HEK293 (cell line): ENCODE results near the gene ZNF569.
"Not testable (repeated sequence)": the region's sequence is repeated elsewhere in the genome, so short reads cannot be mapped to it uniquely, and the experiment has no call there.

ENCODE experiments used
- CTCF ChIA-PET: fragments of 350-600 bp; formaldehyde crosslinking; extraction: SDS; loops from one replicate; lab custom pipeline; 2021; ENCODE audit warnings: antibody characterized with exemption; lab: Yijun Ruan, JAX
- POLR2A ChIA-PET: fragments of 300-600 bp; formaldehyde crosslinking; extraction: SDS; loops from one replicate; lab custom pipeline; 2020; ENCODE audit warnings: antibody characterized with exemption, inconsistent platforms; lab: Yijun Ruan, JAX
- H3K27ac ChIP-seq: fragments of 200-500 bp; sonication (Bioruptor generic); 2 replicates; pipeline ENCODE4 v1.5.1; 2014; ENCODE audit warnings: low read depth, low read length, control low read depth, inconsistent platforms; ENCODE audit errors: extremely low read depth
- H3K36me3 ChIP-seq, 2 experiments: fragments of 200-500 bp in 1 of 2; sonication (Bioruptor generic) in 1 of 2; 1 replicate in 1 of 2; 2 replicates in 1 of 2; pipeline ENCODE4 v1.5.1; 2014 to 2017; ENCODE audit warnings: inconsistent platforms in 2 of 2, low read length in 2 of 2; ENCODE audit not compliant: control insufficient read depth in 2 of 2, insufficient read depth in 1 of 2
- H3K4me1 ChIP-seq: fragments of 200-500 bp; sonication (Bioruptor generic); 2 replicates; pipeline ENCODE4 v1.5.1; 2014; ENCODE audit warnings: mild to moderate bottlenecking, low read length, inconsistent platforms; ENCODE audit not compliant: control insufficient read depth, insufficient read depth
- H3K4me3 ChIP-seq: 2 replicates; pipeline ENCODE4 v1.5.1; 2011; ENCODE audit warnings: low read depth, mild to moderate bottlenecking, control low read depth, low read length, moderate library complexity
- H3K9me3 ChIP-seq: fragments of 200-500 bp; sonication (Bioruptor generic); 2 replicates; pipeline ENCODE4 v1.5.1; 2014; ENCODE audit warnings: low read depth, low read length, inconsistent platforms; ENCODE audit not compliant: control insufficient read depth, insufficient read depth
- BCL11A ChIP-seq: fragments of 450-650 bp; formaldehyde crosslinking; IDR thresholded peaks from 2 replicates; pipeline ENCODE4 v1.5.1; 2016; ENCODE audit warnings: low read depth, missing biosample characterization, missing genetic modification characterization
- FEZF1 ChIP-seq: fragments of 450-650 bp; formaldehyde crosslinking; IDR thresholded peaks from 2 replicates; pipeline ENCODE4 v1.5.1; 2016; ENCODE audit warnings: missing biosample characterization, missing genetic modification characterization
- SCRT2 ChIP-seq: fragments of 450-650 bp; formaldehyde crosslinking; IDR thresholded peaks from 2 replicates; pipeline ENCODE4 v1.5.1; 2016; ENCODE audit warnings: missing biosample characterization, missing genetic modification characterization
- SP7 ChIP-seq: fragments of 450-650 bp; formaldehyde crosslinking; IDR thresholded peaks from 2 replicates; pipeline ENCODE4 v1.5.1; 2016; ENCODE audit warnings: missing biosample characterization, missing genetic modification characterization
- ZFP3 ChIP-seq: fragments of 450-650 bp; formaldehyde crosslinking; IDR thresholded peaks from 2 replicates; pipeline ENCODE4 v1.5.1; 2016; ENCODE audit warnings: low read depth, missing biosample characterization, missing genetic modification characterization
- ZNF146 ChIP-seq: fragments of 450-650 bp; formaldehyde crosslinking; IDR thresholded peaks from 2 replicates; pipeline ENCODE4 v1.5.1; 2016; ENCODE audit warnings: missing biosample characterization, missing genetic modification characterization
- ZNF157 ChIP-seq: fragments of 450-650 bp; formaldehyde crosslinking; IDR thresholded peaks from 2 replicates; pipeline ENCODE4 v1.5.1; 2016; ENCODE audit warnings: missing biosample characterization, missing genetic modification characterization
- ZNF184 ChIP-seq: fragments of 450-650 bp; IDR thresholded peaks from 2 replicates; pipeline ENCODE4 v1.5.1; 2018; ENCODE audit warnings: missing biosample characterization, mild to moderate bottlenecking, missing genetic modification characterization
- ZNF19 ChIP-seq: fragments of 450-650 bp; formaldehyde crosslinking; IDR thresholded peaks from 2 replicates; pipeline ENCODE4; 2016; ENCODE audit warnings: missing biosample characterization, missing genetic modification characterization, low read depth
- ZNF274 ChIP-seq, 2 experiments: fragments of 200-500 bp in 1 of 2; fragments of 450-650 bp in 1 of 2; sonication (Bioruptor generic) in 1 of 2; formaldehyde crosslinking in 1 of 2; IDR thresholded peaks; 2 replicates each; pipeline versions ENCODE4 v1.5.1 to v1.6.1; 2014 to 2016; ENCODE audit warnings: borderline replicate concordance in 1 of 2, inconsistent platforms in 1 of 2, low read length in 1 of 2, missing biosample characterization in 1 of 2, missing genetic modification characterization in 1 of 2
- ZNF280D ChIP-seq: fragments of 450-650 bp; formaldehyde crosslinking; IDR thresholded peaks from 2 replicates; pipeline ENCODE4 v1.5.1; 2016; ENCODE audit warnings: missing biosample characterization, missing genetic modification characterization
- ZNF518A ChIP-seq: fragments of 450-650 bp; formaldehyde crosslinking; conservative IDR thresholded peaks from 2 replicates; pipeline ENCODE4 v1.5.1; 2016; ENCODE audit warnings: low read depth, missing biosample characterization, missing genetic modification characterization
- ZNF596 ChIP-seq: fragments of 450-650 bp; IDR thresholded peaks from 2 replicates; pipeline ENCODE4 v1.5.0; 2018; ENCODE audit warnings: missing biosample characterization, mild to moderate bottlenecking, missing genetic modification characterization, moderate library complexity
- ZNF701 ChIP-seq: fragments of 450-650 bp; formaldehyde crosslinking; IDR thresholded peaks from 2 replicates; pipeline ENCODE4 v1.5.1; 2016; ENCODE audit warnings: missing biosample characterization, missing genetic modification characterization
- ZNF777 ChIP-seq: fragments of 450-650 bp; formaldehyde crosslinking; IDR thresholded peaks from 2 replicates; pipeline ENCODE4 v1.5.1; 2017; ENCODE audit warnings: missing biosample characterization, missing genetic modification characterization, borderline replicate concordance
- TF ChIP-seq, protein P1 (sequence below): fragments of 450-650 bp; formaldehyde crosslinking; IDR thresholded peaks from 2 replicates; pipeline ENCODE4 v1.5.1; 2016; ENCODE audit warnings: missing biosample characterization, missing genetic modification characterization
- TF ChIP-seq, protein P2 (sequence below): fragments of 450-650 bp; formaldehyde crosslinking; IDR thresholded peaks from 2 replicates; pipeline ENCODE4 v1.5.1; 2016; ENCODE audit warnings: missing biosample characterization, missing genetic modification characterization

The ZNF569 gene

GRCh38 chr19:37412700-37413099, 54.5 kb downstream of the ZNF569 start:
- Histone ChIP-seq H3K4me3 (no peak overlapping the region), H3K9me3 (peaks cover 52% of the 10 kb centered on the region), H3K27ac (no peak overlapping the region), H3K36me3 (peaks cover 12 to 27% of the 10 kb centered on the region in 2 experiments), H3K4me1 (no peaks in the 10 kb centered on the region)
- ChIA-PET POLR2A (no interaction called here), CTCF (no interaction called here)
- no peak for TF ChIP-seq ZNF777
- TF ChIP-seq, protein P1, sequence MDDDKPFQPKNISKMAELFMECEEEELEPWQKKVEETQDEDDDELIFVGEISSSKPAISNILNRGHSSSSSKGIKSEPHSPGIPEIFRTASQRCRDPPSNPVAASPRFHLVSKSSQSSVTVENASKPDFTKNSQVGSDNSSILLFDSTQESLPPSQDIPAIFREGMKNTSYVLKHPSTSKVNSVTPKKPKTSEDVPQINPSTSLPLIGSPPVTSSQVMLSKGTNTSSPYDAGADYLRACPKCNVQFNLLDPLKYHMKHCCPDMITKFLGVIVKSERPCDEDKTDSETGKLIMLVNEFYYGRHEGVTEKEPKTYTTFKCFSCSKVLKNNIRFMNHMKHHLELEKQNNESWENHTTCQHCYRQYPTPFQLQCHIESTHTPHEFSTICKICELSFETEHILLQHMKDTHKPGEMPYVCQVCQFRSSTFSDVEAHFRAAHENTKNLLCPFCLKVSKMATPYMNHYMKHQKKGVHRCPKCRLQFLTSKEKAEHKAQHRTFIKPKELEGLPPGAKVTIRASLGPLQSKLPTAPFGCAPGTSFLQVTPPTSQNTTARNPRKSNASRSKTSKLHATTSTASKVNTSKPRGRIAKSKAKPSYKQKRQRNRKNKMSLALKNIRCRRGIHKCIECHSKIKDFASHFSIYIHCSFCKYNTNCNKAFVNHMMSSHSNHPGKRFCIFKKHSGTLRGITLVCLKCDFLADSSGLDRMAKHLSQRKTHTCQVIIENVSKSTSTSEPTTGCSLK (tag by site-specific recombination), result no peak
- TF ChIP-seq ZNF274 (IDR thresholded peaks at IDR 0.05; ENCODE audit: low read length), result no peak
- peak; percentile 90 for TF ChIP-seq ZNF274 (tag by site-specific recombination; IDR thresholded peaks at IDR 0.05; ENCODE audit: borderline replicate concordance)

DNA sequence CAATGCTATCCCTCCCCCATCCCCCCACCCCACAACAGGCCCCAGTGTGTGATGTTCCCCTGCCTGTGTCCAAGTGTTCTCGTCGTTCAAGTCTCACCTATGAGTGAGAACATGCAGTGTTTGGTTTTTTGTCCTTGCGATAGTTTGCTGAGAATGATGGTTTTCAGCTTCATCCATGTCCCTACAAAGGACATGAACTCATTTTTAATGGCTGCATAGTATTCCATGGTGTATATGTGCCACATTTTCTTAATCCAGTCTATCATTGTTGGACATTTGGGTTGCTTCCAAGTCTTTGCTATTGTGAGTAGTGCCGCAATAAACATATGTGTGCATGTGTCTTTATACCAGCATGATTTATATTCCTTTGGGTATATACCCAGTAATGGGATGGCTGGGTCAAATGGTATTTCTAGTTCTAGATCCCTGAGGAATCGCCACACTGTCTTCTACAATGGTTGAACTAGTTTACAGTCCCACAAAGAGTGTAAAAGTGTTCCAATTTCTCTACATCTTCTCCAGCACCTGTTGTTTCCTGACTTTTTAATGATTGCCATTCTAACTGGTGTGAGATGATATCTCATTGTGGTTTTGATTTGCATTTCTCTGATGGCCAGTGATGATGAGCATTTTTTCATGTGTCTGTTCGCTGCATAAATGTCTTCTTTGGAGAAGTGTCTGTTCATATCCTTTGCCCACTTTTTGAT, 61.0 kb downstream of the ZNF569 start:
- CTCF ChIA-PET, POLR2A ChIA-PET, H3K36me3 ChIP-seq, H3K27ac ChIP-seq, H3K4me1 ChIP-seq, H3K4me3 ChIP-seq: not testable (repeated sequence)
- TF ChIP-seq ZNF146, result peak; percentile 88
- TF ChIP-seq ZNF184 (tag by site-specific recombination), result peak; percentile 82
- peak; percentile 52 for TF ChIP-seq SCRT2 (tag by site-specific recombination)
- peak; percentile 54; the same call in 1 of the 2 replicates for TF ChIP-seq ZNF280D (tag by site-specific recombination)
- peaks cover 39% of the 10 kb centered on the region for H3K9me3 ChIP-seq

- POLR2A ChIA-PET, result interaction anchor here (1.6 kb wide), 1 partner anchor 64 kb away, joined by 3 read pairs; the partner anchor contains the start of gene ZNF569
- Histone ChIP-seq H3K36me3 (no peaks in the 10 kb centered on the region), H3K9me3 (peaks cover 40% of the 10 kb centered on the region), H3K4me3 (no peak overlapping the region), H3K4me1 (no peaks in the 10 kb centered on the region), H3K27ac (no peak overlapping the region)
- CTCF ChIA-PET, result interaction anchor here (0.6 to 1.0 kb wide), 3 partner anchors 39 to 764 kb away, joined by 3 read pairs; no protein-coding TSS in a partner anchor
- TF ChIP-seq ZNF518A (tag by site-specific recombination) (no peak), ZNF157 (no peak), ZFP3 (tag by site-specific recombination) (no peak), SP7 (no peak), ZNF274 (IDR thresholded peaks at IDR 0.05; ENCODE audit: low read length) (no peak), ZNF274 (tag by site-specific recombination; IDR thresholded peaks at IDR 0.05; ENCODE audit: borderline replicate concordance) (no peak), ZNF19 (tag by site-specific recombination) (no peak), ZNF701 (tag by site-specific recombination) (no peak), FEZF1 (tag by site-specific recombination) (no peak), ZNF596 (tag by site-specific recombination) (no peak), BCL11A (tag by site-specific recombination) (no peak)
- TF ChIP-seq, protein P2, sequence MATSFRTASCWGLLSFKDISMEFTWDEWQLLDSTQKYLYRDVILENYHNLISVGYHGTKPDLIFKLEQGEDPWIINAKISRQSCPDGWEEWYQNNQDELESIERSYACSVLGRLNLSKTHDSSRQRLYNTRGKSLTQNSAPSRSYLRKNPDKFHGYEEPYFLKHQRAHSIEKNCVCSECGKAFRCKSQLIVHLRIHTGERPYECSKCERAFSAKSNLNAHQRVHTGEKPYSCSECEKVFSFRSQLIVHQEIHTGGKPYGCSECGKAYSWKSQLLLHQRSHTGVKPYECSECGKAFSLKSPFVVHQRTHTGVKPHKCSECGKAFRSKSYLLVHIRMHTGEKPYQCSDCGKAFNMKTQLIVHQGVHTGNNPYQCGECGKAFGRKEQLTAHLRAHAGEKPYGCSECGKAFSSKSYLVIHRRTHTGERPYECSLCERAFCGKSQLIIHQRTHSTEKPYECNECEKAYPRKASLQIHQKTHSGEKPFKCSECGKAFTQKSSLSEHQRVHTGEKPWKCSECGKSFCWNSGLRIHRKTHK (tag by site-specific recombination), result no peak
Observed at GRCh38 chr19:37403403-37403802, 63.8 kb downstream of the ZNF569 start.
